Smooth muscle cell (in vitro differentiated cells): ENCODE data around the gene NACC2. TPM values are rescaled to one million over a fixed set of nuclear protein-coding genes. Genes with fewer than 3 reads are reported as not detected.

Experiments used
- DNase-seq: peaks from one replicate; lab custom pipeline; 2025; ENCODE audit not compliant: unreplicated experiment; lab: John Stamatoyannopoulos, UW
- H2AFZ ChIP-seq: fragments of 200-600 bp; sonication (generic); 2 replicates; pipeline ENCODE4 v1.6.0; 2016; ENCODE audit warnings: antibody characterized with exemption, low read depth, mild to moderate bottlenecking
- H3F3A ChIP-seq: fragments of 200-600 bp; sonication (generic); 2 replicates; pipeline ENCODE4 v1.6.0; 2017; ENCODE audit warnings: antibody characterized with exemption, low read depth
- H3K27ac ChIP-seq: fragments of 200-600 bp; sonication (generic); 2 replicates; pipeline ENCODE4 v1.5.1; 2016; ENCODE audit warnings: low read depth, mild to moderate bottlenecking
- H3K27me3 ChIP-seq: fragments of 200-600 bp; sonication (generic); 2 replicates; pipeline ENCODE4 v1.6.1; 2016; ENCODE audit warnings: low read depth, mild to moderate bottlenecking
- H3K36me3 ChIP-seq: fragments of 200-600 bp; sonication (generic); 2 replicates; pipeline ENCODE4 v1.5.1; 2016; ENCODE audit warnings: low read depth
- H3K4me1 ChIP-seq: fragments of 200-600 bp; sonication (generic); 2 replicates; pipeline ENCODE4 v1.5.1; 2016; ENCODE audit warnings: low read depth
- H3K4me2 ChIP-seq: fragments of 200-600 bp; sonication (generic); 2 replicates; pipeline ENCODE4 v1.6.0; 2016; ENCODE audit warnings: mild to moderate bottlenecking
- H3K4me3 ChIP-seq: fragments of 200-600 bp; sonication (generic); 2 replicates; pipeline ENCODE4 v1.5.1; 2016; ENCODE audit warnings: mild to moderate bottlenecking
- H3K79me2 ChIP-seq: fragments of 200-600 bp; sonication (generic); 2 replicates; pipeline ENCODE4 v1.6.0; 2016; ENCODE audit warnings: low read depth, mild to moderate bottlenecking
- H3K9ac ChIP-seq: fragments of 200-600 bp; sonication (generic); 2 replicates; pipeline ENCODE4 v1.6.0; 2016; ENCODE audit warnings: low read depth
- H3K9me3 ChIP-seq: fragments of 200-600 bp; sonication (generic); replicated peaks from 2 replicates; pipeline ENCODE4 v1.5.1; 2016; ENCODE audit warnings: low read depth
- H4K20me1 ChIP-seq: fragments of 200-600 bp; sonication (generic); 2 replicates; pipeline ENCODE4 v1.6.0; 2016; ENCODE audit warnings: low read depth
- WGBS: methylation state at CpG from one replicate; pipeline ENCODE4 v1.1.7; 2016; ENCODE audit warnings: low lambda C conversion rate; 5-methylcytosine and 5-hydroxymethylcytosine counted together
- polyA plus RNA-seq: library from polyadenylated mRNA; unstranded; fragments of >200 nt; fragmentation: Nextera tagmentation; extraction: Ambion mirVana; gene quantifications from 2 replicates; pipeline ENCODE4 v1.2.1, GENCODE V29; 2016
- total RNA-seq: library from RNA; depleted of rRNA; stranded (reverse); fragments of >200 nt; gene quantifications from 2 replicates; pipeline ENCODE4 v1.2.3, GENCODE V29; 2014
- TF ChIP-seq, protein P1 (sequence below): fragments of 200-600 bp; sonication (generic); IDR thresholded peaks from 2 replicates; pipeline ENCODE4 v1.5.1; 2017; ENCODE audit warnings: borderline replicate concordance, mild to moderate bottlenecking, antibody characterized with exemption; ENCODE audit not compliant: insufficient read depth, poor library complexity, severe bottlenecking

The NACC2 gene
- total and polyA plus RNA-seq, 2 experiments from 2014 or later: 6.7 to 8.8 TPM

DNA sequence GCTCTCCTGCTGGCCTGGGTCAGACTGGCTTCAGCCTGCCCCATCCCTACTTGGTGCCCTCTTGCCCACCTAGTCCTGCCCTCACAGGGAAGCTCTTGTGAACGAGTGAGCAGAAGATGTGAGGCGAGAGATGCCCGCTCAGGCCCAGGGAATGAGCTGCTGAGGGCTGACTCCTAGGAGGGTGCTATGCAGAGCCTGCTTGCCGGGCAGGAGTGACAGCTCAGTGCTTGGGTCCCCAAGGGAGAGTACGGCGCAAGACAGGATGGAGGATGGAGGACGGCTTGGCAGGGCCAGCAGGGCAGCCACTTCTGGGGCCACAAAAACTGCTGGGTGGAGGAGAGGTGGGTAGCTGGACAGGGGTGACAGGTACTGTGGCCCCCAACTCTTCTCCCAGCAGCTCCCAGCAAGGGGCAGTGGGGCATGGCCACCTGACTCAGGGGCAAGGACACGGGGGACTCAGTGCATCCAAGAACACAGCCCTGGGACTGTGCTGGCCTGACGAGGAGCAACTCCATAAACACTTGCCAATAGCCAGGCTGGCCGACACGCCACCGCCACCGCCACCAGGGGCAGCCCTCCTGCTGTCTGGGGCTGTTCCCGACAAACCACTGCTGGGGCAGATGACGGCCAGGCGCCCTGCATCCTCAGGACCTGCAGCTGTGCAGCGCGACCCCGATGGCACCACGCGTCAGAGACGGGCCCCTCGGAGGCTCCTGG, 78.4 kb downstream of the NACC2 start:
- no peaks in the 10 kb centered on the region for H3F3A ChIP-seq
- H3K27ac ChIP-seq: no peak overlapping the region
- H4K20me1 ChIP-seq: peaks cover 79% of the 10 kb centered on the region
- H3K79me2 ChIP-seq: peaks cover 44% of the 10 kb centered on the region
- DNase-seq: no peak
- H3K4me1 ChIP-seq: peaks cover 6% of the 10 kb centered on the region
- no peak overlapping the region for H3K9ac ChIP-seq
- 94% methylated on average over 22 of the region's 23 CpGs for WGBS
- no peaks in the 10 kb centered on the region for H3K9me3 ChIP-seq
- H3K4me3 ChIP-seq: no peak overlapping the region
- no peak overlapping the region for H3K4me2 ChIP-seq
- H2AFZ ChIP-seq: no peak overlapping the region
- no peaks in the 10 kb centered on the region for H3K27me3 ChIP-seq
- no peaks in the 10 kb centered on the region for H3K36me3 ChIP-seq
- TF ChIP-seq, protein P1, sequence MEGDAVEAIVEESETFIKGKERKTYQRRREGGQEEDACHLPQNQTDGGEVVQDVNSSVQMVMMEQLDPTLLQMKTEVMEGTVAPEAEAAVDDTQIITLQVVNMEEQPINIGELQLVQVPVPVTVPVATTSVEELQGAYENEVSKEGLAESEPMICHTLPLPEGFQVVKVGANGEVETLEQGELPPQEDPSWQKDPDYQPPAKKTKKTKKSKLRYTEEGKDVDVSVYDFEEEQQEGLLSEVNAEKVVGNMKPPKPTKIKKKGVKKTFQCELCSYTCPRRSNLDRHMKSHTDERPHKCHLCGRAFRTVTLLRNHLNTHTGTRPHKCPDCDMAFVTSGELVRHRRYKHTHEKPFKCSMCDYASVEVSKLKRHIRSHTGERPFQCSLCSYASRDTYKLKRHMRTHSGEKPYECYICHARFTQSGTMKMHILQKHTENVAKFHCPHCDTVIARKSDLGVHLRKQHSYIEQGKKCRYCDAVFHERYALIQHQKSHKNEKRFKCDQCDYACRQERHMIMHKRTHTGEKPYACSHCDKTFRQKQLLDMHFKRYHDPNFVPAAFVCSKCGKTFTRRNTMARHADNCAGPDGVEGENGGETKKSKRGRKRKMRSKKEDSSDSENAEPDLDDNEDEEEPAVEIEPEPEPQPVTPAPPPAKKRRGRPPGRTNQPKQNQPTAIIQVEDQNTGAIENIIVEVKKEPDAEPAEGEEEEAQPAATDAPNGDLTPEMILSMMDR: no peak

DNA sequence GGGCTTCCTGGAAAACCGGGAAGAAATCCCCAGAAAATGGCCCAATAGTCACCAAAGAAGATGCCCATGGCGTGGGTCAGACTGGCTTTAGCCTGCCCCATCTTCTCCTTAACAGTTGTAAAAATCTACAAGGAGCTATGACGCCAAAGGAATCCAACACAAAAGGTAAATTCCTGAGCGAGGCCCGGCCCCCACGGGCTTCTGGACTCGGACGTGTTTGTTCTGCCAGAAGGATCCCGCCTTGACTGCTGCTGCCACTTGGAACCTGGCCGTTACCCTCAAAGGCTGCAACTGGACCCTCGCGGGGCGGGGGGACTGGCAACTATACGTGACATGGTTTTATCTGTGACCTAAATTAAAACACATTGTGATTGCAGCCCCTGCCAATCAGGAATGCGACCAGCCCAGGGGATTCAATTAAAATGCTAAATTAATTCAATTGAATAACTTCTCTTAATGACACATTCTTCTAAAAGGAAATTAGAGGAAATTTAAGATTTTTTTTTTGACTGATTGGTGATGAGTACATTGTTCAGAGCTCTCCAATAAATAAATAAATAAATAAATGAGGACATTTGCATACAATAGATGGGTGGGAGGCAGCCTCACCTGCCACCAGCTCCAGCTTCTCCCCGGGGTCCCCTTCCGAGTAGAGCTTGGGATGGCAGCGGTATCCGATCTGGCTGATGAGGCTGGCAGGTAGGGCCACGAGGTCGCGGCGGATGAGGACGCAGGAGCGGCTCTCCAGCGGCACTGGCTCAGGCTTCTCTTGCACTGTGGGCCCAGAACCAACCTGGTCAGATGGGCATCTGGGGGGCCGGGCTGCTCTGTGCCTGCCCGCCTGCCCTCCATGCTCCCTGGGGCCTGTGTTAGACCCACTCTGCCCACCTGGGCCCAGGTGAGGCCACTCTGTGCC, 79.2 kb downstream of the NACC2 start:
- Histone ChIP-seq H3K4me2 (no peak overlapping the region), H2AFZ (no peak overlapping the region), H3K9me3 (no peaks in the 10 kb centered on the region), H3K4me1 (peaks cover 6% of the 10 kb centered on the region), H3K27ac (no peak overlapping the region), H4K20me1 (peaks cover 70% of the 10 kb centered on the region), H3K9ac (no peak overlapping the region), H3K79me2 (peaks cover 35% of the 10 kb centered on the region), H3K36me3 (no peaks in the 10 kb centered on the region), H3F3A (no peaks in the 10 kb centered on the region), H3K4me3 (no peak overlapping the region), H3K27me3 (no peaks in the 10 kb centered on the region)
- WGBS: 94% methylated on average over 28 of the region's 28 CpGs
- TF ChIP-seq, protein P1: no peak
- DNase-seq: no peak

DNA sequence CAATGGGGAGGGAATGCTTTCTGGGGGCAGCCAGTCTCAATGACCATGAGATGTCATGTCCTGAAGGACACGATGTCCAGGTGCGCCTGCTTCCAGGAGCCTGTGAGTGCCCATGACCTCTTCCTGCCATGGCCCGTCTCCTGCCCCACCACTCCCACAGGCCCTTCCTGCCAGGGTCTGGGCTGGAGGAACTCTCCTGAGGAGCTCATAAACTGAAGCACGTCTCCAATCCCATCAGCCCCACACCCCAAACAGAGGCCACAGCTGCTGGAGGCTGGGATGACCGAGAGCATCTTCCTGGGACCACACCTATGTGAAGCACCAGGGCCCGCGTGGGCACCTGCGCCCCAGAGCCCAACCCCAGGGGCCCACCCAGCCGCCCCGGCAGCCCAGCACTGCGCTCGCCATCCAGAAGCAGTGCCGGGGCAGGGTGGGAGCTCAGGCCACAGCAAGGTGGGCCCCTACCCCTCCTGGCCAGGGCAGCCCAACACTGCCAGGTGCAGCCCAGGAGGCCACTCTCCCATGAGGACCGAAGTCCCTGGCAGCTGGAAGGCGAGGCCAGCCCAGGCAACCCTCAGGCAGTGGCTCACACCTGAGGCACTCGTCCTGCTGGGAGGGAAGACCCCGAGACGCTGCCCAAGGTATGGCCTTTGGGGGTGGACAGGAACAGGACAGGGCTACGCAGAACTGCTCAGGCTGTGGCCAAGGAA, 80.0 kb downstream of the NACC2 start:
- no peak overlapping the region for H2AFZ ChIP-seq
- WGBS: 89% methylated on average over 19 of the region's 19 CpGs
- no peak overlapping the region for H3K9ac ChIP-seq
- peaks cover 6% of the 10 kb centered on the region for H3K4me1 ChIP-seq
- no peaks in the 10 kb centered on the region for H3K27me3 ChIP-seq
- peaks cover 27% of the 10 kb centered on the region for H3K79me2 ChIP-seq
- TF ChIP-seq, protein P1: no peak
- H3K9me3 ChIP-seq: no peaks in the 10 kb centered on the region
- DNase-seq: no peak
- H3K4me3 ChIP-seq: no peak overlapping the region
- no peak overlapping the region for H3K27ac ChIP-seq
- H3K36me3 ChIP-seq: no peaks in the 10 kb centered on the region
- H3F3A ChIP-seq: no peaks in the 10 kb centered on the region
- H4K20me1 ChIP-seq: peaks cover 62% of the 10 kb centered on the region
- no peak overlapping the region for H3K4me2 ChIP-seq
